ENCODE data around the gene DYNC2H1. TPM values are rescaled to one million over a fixed set of nuclear protein-coding genes. Genes with fewer than 3 reads are reported as not detected.

DYNC2H1 gene
- total RNA-seq, 2 donors from 2014 or later, result 18.1 to 18.2 TPM

DNA sequence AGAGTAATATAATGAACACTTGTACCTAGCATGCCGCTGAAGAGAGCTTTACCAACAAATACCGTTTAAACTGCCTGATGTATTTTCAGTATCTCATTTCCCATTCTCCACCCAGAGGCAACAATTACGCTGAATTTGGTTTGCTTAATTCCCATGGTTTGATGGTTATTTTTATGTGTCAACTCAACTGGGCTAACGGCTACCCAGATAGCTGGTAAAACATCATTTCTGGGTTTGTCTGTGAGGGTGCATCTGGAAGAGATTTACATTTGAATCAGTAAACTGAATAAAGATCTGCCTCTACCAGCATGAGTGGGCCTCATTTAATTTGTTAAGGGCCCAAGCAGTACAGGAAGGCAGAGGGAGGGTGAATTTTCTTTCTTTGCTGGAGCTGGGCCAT is 377.9 kb downstream of the DYNC2H1 start:
- WGBS, result 93% methylated on average over 4 of the region's 4 CpGs
- H3K9me3 ChIP-seq, result no peaks in the 10 kb centered on the region
- TF ChIP-seq, protein P1, sequence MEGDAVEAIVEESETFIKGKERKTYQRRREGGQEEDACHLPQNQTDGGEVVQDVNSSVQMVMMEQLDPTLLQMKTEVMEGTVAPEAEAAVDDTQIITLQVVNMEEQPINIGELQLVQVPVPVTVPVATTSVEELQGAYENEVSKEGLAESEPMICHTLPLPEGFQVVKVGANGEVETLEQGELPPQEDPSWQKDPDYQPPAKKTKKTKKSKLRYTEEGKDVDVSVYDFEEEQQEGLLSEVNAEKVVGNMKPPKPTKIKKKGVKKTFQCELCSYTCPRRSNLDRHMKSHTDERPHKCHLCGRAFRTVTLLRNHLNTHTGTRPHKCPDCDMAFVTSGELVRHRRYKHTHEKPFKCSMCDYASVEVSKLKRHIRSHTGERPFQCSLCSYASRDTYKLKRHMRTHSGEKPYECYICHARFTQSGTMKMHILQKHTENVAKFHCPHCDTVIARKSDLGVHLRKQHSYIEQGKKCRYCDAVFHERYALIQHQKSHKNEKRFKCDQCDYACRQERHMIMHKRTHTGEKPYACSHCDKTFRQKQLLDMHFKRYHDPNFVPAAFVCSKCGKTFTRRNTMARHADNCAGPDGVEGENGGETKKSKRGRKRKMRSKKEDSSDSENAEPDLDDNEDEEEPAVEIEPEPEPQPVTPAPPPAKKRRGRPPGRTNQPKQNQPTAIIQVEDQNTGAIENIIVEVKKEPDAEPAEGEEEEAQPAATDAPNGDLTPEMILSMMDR (IDR thresholded peaks at IDR 0.05), result no peak
- no peak for TF ChIP-seq POLR2A (IDR thresholded peaks at IDR 0.05)
- TF ChIP-seq POLR2AphosphoS5 (IDR thresholded peaks at IDR 0.05), result no peak
- no peak overlapping the region for H3K4me3 ChIP-seq
- H3K27ac ChIP-seq, result no peak overlapping the region
- no peaks in the 10 kb centered on the region for H3K36me3 ChIP-seq
- intact Hi-C loops (cut with DNase I), result no loop called here
- no peaks in the 10 kb centered on the region for H3K4me1 ChIP-seq (replicated peaks)
- no peaks in the 10 kb centered on the region for H3K27me3 ChIP-seq (replicated peaks; ENCODE audit: insufficient read depth)
- no peak for DNase-seq (ENCODE audit: low spot score)

DNA sequence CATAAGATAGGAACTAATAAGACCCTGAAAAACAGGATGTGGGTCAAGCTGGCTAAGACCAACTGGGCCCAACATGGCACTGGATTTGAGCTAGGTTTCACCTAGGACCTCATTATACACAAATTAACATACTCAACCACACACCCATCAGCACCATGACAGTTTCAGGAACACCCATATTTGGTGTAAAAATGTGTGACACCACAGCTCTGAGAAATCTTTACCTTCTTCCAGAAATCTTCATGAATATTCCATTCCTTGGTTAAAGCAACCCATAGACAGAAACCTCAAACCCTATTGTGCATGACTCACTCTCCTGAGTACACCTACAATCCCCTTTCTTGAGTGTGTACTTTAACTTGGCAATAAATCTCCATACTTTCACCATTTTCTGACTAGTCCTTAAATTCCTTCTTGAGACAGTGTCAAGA is 378.8 kb downstream of the DYNC2H1 start:
- H3K36me3 ChIP-seq, result no peaks in the 10 kb centered on the region
- no peak for DNase-seq (ENCODE audit: low spot score)
- no peak overlapping the region for H3K4me3 ChIP-seq
- TF ChIP-seq, protein P1 (IDR thresholded peaks at IDR 0.05), result no peak
- TF ChIP-seq POLR2A (IDR thresholded peaks at IDR 0.05) (no peak), POLR2AphosphoS5 (IDR thresholded peaks at IDR 0.05) (no peak)
- no peaks in the 10 kb centered on the region for H3K27me3 ChIP-seq (replicated peaks; ENCODE audit: insufficient read depth)
- no peak overlapping the region for H3K27ac ChIP-seq
- H3K4me1 ChIP-seq (replicated peaks), result no peaks in the 10 kb centered on the region
- no peaks in the 10 kb centered on the region for H3K9me3 ChIP-seq
- intact Hi-C loops (cut with DNase I), result no loop called here

DNA sequence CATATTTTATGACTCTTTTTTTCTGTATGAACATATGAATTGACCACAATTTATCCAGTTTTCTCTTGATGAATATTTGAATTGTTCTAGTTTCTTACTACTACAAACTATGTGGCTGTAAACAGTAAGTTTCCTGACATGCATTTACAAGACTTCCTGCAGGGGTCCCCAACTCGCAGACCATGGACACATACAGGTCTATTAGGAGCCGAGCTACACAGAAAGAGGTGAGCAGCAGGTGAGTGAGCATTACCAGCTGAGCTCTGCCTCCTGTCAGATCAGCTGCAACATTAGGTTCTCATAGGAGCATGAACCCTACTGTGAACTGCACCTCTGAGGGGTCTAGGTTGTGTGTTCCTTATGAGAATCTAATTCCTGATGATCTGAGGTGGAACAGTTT is 379.4 kb downstream of the DYNC2H1 start:
- Histone ChIP-seq H3K27ac (no peak overlapping the region), H3K9me3 (no peaks in the 10 kb centered on the region), H3K36me3 (no peaks in the 10 kb centered on the region), H3K27me3 (replicated peaks; ENCODE audit: insufficient read depth) (no peaks in the 10 kb centered on the region), H3K4me3 (no peak overlapping the region), H3K4me1 (replicated peaks) (no peaks in the 10 kb centered on the region)
- WGBS, result 79% methylated on average over 2 of the region's 2 CpGs
- TF ChIP-seq, protein P1 (IDR thresholded peaks at IDR 0.05), result no peak
- no peak for TF ChIP-seq POLR2AphosphoS5 (IDR thresholded peaks at IDR 0.05)
- no peak for TF ChIP-seq POLR2A (IDR thresholded peaks at IDR 0.05)
- no peak for DNase-seq (ENCODE audit: low spot score)
- intact Hi-C loops (cut with DNase I), result no loop called here

DNA sequence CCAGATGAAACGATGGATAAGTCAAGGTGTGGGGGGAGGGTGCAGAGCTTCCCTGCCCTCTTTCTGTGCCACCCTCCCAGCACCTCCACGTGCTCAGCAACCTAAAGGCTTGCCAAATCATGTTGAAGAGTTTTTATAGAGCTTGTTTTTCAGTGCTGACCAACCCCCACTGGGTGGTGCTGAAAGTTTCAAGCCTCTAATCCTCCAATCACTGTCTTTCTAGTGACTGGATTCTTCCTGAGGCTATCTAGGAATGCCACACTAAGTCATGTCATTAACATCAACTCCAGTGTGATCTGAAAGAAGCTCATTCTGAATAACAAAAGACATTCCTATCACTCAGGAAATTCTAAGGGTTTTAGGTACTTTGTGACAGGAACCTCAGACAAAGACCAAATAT is 382.6 kb downstream of the DYNC2H1 start:
- 42% methylated on average over 2 of the region's 2 CpGs for WGBS
- Histone ChIP-seq H3K4me3 (no peak overlapping the region), H3K36me3 (no peaks in the 10 kb centered on the region), H3K27me3 (replicated peaks; ENCODE audit: insufficient read depth) (no peaks in the 10 kb centered on the region), H3K27ac (no peak overlapping the region), H3K4me1 (replicated peaks) (no peaks in the 10 kb centered on the region), H3K9me3 (no peaks in the 10 kb centered on the region)
- TF ChIP-seq POLR2AphosphoS5 (IDR thresholded peaks at IDR 0.05), result no peak
- TF ChIP-seq, protein P1 (IDR thresholded peaks at IDR 0.05), result no peak
- no peak for TF ChIP-seq POLR2A (IDR thresholded peaks at IDR 0.05)
- DNase-seq (ENCODE audit: low spot score), result no peak
- intact Hi-C loops (cut with DNase I), result no loop called here

DNA sequence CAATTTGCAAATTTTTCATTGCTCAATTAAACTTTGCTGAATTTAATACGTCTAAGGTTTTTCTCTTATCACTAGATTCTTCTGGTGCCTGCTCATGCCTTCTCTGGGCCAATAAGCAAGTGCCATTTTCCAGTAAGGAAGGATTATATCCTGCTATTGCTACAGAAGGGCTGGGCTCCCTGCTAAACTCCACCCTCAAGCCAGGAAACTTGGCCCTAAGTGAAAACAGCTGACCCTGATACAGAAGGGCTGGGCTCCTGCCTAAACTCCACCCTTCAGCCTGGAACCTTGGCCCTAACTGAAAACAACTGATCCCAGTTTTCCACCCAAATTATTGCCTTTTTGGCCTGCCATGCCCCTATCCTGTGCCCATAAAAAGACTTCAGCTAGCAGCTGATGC is 385.3 kb downstream of the DYNC2H1 start:
- H3K4me3 ChIP-seq, result no peak overlapping the region
- H3K4me1 ChIP-seq (replicated peaks), result no peaks in the 10 kb centered on the region
- intact Hi-C loops (cut with DNase I), result no loop called here
- H3K27ac ChIP-seq, result no peak overlapping the region
- WGBS, result 86% methylated on average over 1 of the region's 1 CpG
- no peak for DNase-seq (ENCODE audit: low spot score)
- H3K27me3 ChIP-seq (replicated peaks; ENCODE audit: insufficient read depth), result no peaks in the 10 kb centered on the region
- TF ChIP-seq POLR2A (IDR thresholded peaks at IDR 0.05) (no peak), POLR2AphosphoS5 (IDR thresholded peaks at IDR 0.05) (no peak)
- TF ChIP-seq, protein P1 (IDR thresholded peaks at IDR 0.05), result no peak
- H3K9me3 ChIP-seq, result no peaks in the 10 kb centered on the region
- H3K36me3 ChIP-seq, result no peaks in the 10 kb centered on the region

All from prostate gland (tissue), 2 donors.